Skeletal muscle satellite cell (primary cell): ENCODE data around the gene PUDP.
"Not testable (repeated sequence)": the region's sequence is repeated elsewhere in the genome, so short reads cannot be mapped to it uniquely, and the experiment has no call there.

ENCODE experiments used
- H3K27me3 ChIP-seq: 2 replicates; pipeline ENCODE4 v1.7.0; 2013; ENCODE audit warnings: low read length; ENCODE audit not compliant: control insufficient read depth, insufficient read depth
- H3K36me3 ChIP-seq: 2 replicates; pipeline ENCODE4 v1.7.0; 2013; ENCODE audit warnings: mild to moderate bottlenecking, control low read depth, low read length; ENCODE audit not compliant: insufficient read depth
- H3K4me1 ChIP-seq: 2 replicates; pipeline ENCODE4 v1.7.0; 2013; ENCODE audit warnings: low read length; ENCODE audit not compliant: control insufficient read depth, insufficient read depth
- H3K4me2 ChIP-seq: 2 replicates; pipeline ENCODE4 v1.7.0; 2013; ENCODE audit warnings: mild to moderate bottlenecking, low read length
- H3K4me3 ChIP-seq: 2 replicates; pipeline ENCODE4 v1.7.0; 2013; ENCODE audit warnings: low read length
- H3K9ac ChIP-seq: 2 replicates; pipeline ENCODE4 v1.7.0; 2013; ENCODE audit warnings: mild to moderate bottlenecking, low read depth, low read length, moderate library complexity
- H3K9me3 ChIP-seq: replicated peaks from 2 replicates; pipeline ENCODE4 v1.7.0; 2013; ENCODE audit warnings: mild to moderate bottlenecking, control low read depth, low read length

The PUDP gene

DNA sequence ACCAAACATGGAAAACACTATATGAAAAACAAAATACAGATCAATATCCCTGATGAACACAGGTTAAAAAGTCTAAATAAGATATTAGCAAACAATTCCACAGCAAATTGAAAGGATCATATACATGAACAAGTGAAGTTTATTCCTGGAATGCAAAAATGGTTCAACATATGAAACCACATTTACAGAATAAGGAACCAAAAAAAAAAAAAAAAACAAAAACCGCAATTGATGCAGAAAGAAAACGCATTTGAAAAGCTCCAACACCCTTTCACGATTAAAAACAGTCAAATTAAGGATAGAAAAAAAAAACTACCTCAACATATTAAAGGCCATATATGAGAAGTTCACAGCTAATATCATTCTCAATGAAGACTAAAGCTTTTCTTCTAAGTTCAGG is 45.8 kb downstream of the PUDP start:
- no peaks in the 10 kb centered on the region for H3K9me3 ChIP-seq
- H3K4me3 ChIP-seq = no peak overlapping the region
- no peak overlapping the region for H3K9ac ChIP-seq
- H3K27me3 ChIP-seq = no peaks in the 10 kb centered on the region
- H3K36me3 ChIP-seq = peaks cover 12% of the 10 kb centered on the region
- H3K4me2 ChIP-seq = no peak overlapping the region
- no peaks in the 10 kb centered on the region for H3K4me1 ChIP-seq

DNA sequence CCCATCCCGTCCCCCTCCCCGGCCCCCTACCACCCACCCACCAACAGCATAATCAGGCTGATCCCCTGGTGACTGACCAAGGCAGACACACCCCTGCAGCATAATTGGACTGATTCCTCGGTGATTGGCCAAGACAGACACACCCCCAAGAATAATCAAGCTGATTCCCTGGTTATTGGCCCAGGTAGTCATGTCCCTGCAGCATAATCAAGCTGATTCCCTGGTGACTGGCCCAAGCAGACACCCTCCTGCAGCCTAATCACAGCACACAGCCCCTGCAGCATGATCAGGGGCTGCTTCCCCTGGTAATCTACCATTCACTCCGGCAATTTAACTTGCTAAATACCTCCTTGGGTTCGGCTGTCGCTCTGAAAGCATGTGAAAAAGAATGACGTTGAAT is 47.9 kb downstream of the PUDP start:
- H3K4me2 ChIP-seq = no peak overlapping the region
- no peak overlapping the region for H3K9ac ChIP-seq
- H3K36me3 ChIP-seq = peaks cover 12% of the 10 kb centered on the region

DNA sequence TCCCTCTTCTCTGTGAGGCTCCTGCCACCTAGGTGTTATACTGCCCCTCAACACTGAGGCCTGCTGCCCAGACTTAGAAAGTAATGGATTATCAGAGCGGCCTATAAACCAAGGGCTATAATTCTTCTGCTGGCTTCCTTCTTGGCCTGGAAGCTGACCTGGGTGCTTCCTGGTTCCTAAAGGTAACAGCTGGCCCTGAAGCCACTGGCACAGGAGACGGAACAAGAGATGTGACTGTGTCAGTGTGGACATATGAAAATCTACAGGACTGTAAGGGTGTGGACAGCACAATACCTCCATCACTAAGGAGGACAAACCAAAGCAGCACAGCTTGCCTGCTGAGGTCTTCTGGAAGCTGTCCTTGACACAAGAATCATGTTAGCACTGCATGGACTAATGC is 52.3 kb downstream of the PUDP start:
- H3K27me3 ChIP-seq, H3K4me1 ChIP-seq, H3K36me3 ChIP-seq, H3K9ac ChIP-seq, H3K9me3 ChIP-seq, H3K4me2 ChIP-seq, H3K4me3 ChIP-seq: not testable (repeated sequence)

More for the DNA sequence above, 47.9 kb downstream of the PUDP start:
- no peaks in the 10 kb centered on the region for H3K27me3 ChIP-seq
- H3K4me1 ChIP-seq = no peaks in the 10 kb centered on the region
- no peaks in the 10 kb centered on the region for H3K9me3 ChIP-seq
- no peak overlapping the region for H3K4me3 ChIP-seq

DNA sequence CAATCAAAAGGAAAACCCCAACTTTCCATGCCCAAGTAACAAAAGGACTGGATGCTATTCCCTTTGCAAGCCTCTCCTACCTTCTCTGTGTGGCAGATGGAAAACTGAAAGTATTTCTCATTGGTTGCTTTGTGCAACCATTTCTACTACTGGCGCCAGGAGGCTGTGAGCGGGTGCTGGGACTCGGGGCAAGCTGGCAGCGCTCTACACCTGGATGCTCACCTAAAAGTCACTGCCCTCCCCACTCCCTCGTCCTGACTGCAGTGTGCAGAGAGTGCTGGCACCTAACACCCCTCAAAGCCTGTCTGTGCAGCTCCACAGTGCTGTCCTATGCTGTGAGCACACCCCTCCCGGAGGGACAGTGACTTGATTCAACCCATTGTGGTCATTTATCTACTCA is 54.6 kb downstream of the PUDP start:
- peaks cover 8% of the 10 kb centered on the region for H3K36me3 ChIP-seq
- no peak overlapping the region for H3K4me2 ChIP-seq
- no peak overlapping the region for H3K4me3 ChIP-seq
- H3K27me3 ChIP-seq = no peaks in the 10 kb centered on the region
- no peaks in the 10 kb centered on the region for H3K9me3 ChIP-seq
- no peak overlapping the region for H3K9ac ChIP-seq
- no peaks in the 10 kb centered on the region for H3K4me1 ChIP-seq

DNA sequence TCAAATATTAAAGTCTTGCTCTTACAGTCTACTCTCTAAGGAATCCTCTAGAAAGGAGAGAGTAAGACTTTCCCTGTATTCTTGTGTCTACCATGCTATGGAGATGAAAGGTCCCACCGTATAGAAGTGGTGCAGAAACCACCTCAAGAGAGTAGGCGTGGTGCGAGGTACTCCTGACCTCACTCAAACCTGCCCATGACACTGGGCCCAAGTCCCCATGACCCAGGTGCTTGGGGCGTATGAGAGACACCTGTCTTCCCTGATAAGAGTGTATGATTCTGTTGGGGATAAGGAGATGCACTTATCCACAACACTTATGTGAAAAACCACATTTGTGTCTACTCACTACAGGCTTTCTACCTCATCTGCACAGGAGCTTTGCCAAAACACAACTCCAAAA is 55.4 kb downstream of the PUDP start:
- H3K36me3 ChIP-seq = peaks cover under 1% of the 10 kb centered on the region

DNA sequence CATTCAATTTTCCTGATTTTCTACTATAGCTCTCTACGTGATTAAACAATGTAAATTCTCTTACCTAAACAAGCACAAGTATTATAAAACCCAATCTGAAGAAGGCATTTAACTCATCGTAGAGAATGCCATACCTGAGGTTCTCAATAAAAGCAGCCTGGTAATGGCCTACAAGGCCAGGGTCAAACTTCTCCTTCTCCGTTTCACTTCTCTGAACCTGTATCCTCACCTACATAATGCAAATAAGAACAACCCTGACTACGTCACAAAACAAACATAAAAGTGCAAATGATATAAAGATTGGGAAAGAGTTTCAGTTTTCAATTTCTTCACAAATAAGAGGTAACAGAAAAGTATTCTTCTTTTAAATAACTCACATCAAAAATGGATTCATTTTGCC is 56.0 kb downstream of the PUDP start:
- Histone ChIP-seq H3K4me1 (no peaks in the 10 kb centered on the region), H3K4me3 (no peak overlapping the region), H3K36me3 (no peaks in the 10 kb centered on the region), H3K4me2 (no peak overlapping the region), H3K27me3 (no peaks in the 10 kb centered on the region), H3K9ac (no peak overlapping the region), H3K9me3 (no peaks in the 10 kb centered on the region)

More for the DNA sequence above, 55.4 kb downstream of the PUDP start:
- Histone ChIP-seq H3K9me3 (no peaks in the 10 kb centered on the region), H3K9ac (no peak overlapping the region), H3K4me1 (no peaks in the 10 kb centered on the region), H3K4me3 (no peak overlapping the region), H3K27me3 (no peaks in the 10 kb centered on the region), H3K4me2 (no peak overlapping the region)

DNA sequence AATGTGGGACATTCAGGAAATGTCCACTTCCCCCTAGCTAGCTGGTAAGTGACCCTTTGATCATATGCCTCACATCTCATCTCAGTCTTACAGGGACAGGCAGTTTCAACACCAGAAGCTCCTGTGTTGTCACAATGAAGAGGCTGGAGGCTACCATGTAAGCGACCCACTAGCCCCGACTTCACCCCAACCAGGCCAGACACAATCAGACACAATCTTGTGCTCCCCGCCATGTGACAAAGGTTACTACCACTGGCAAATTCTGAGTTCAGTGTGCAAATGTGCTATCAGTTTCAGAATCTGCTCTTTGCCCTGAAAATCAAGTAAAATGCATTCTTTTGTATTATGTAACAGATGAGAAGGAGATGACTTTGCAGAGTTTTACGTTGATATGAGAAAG is 57.3 kb downstream of the PUDP start:
- Histone ChIP-seq H3K36me3 (no peaks in the 10 kb centered on the region), H3K4me1 (peaks cover 2% of the 10 kb centered on the region), H3K4me3 (no peak overlapping the region), H3K27me3 (no peaks in the 10 kb centered on the region), H3K9me3 (no peaks in the 10 kb centered on the region), H3K4me2 (no peak overlapping the region), H3K9ac (no peak overlapping the region)

DNA sequence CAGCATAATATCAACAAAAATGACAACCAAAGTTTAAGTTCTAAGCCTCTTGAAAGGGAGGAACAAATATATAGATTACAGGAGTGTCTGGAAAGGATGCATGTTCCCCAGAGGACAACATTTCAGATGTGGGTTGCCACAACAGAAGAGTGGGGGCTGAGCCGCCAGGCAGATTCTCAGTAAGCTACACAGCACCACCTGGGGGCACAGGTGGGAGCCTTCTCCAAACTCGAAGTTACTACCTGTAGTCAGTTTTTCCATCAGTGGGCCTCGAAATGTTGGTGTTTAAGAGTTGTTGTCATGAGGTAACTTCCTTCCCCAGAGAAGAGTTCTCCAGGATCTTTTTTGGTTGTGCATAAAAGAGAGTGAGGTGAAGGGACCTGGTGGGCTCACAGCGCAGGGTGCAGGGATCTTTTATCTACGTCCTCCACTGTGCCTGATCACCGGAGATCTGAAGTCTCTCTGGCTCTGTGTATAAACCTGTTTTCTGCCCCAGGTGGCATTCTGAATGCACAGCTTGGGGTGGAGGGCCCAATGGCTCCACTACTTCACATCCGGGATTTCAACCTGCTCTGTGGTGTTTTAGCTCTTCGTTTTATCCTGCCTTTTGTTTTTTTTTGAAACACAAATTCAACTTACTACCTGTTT is 58.9 kb downstream of the PUDP start:
- no peaks in the 10 kb centered on the region for H3K36me3 ChIP-seq

DNA sequence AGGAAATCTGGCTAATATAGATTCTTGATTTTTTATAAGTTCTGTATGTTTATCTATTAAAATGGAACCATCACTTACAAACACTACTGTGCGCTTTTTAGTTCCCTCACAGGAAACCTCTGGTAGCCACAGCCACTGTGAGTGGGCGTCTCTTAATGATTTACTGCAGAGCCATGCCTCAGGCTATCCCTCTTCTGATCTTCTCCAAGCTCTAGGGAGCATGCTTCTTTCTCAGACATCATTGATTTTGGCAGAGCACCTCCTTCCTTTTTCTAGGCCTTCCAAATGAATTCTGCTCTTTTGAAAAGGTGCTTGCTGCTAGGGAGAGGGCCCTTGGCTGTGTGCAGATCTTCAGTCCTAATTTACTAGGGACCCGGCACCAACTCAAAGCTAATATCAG is 61.6 kb downstream of the PUDP start:
- peaks cover 6% of the 10 kb centered on the region for H3K36me3 ChIP-seq
- peaks cover 21% of the 10 kb centered on the region for H3K4me1 ChIP-seq
- no peak overlapping the region for H3K4me2 ChIP-seq
- no peak overlapping the region for H3K9ac ChIP-seq
- no peaks in the 10 kb centered on the region for H3K27me3 ChIP-seq
- H3K9me3 ChIP-seq = no peaks in the 10 kb centered on the region
- H3K4me3 ChIP-seq = no peak overlapping the region

More for the DNA sequence above, 58.9 kb downstream of the PUDP start:
- Histone ChIP-seq H3K4me1 (peaks cover 8% of the 10 kb centered on the region), H3K4me2 (no peak overlapping the region), H3K4me3 (no peak overlapping the region), H3K27me3 (no peaks in the 10 kb centered on the region), H3K9ac (no peak overlapping the region), H3K9me3 (no peaks in the 10 kb centered on the region)

DNA sequence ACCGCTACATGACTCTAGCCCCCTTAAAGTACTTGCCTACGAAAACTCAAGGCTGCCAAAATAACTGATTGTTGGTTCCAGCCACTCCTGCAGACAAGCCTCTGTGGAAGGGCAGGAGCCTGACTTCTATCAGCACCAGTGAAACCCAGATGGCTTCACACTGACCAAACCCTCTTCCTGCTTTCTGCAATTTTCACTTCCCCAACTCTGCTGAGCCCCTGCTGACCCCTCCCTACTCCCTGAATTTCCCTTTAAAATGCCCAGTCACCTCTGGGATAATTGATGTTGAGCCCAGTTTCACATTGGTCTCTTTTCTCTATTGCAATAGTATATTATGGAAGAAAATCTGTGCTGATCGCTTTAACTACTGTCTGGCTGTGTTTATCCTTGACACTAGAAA is 62.1 kb downstream of the PUDP start:
- H3K9me3 ChIP-seq = no peaks in the 10 kb centered on the region
- H3K27me3 ChIP-seq = no peaks in the 10 kb centered on the region
- H3K4me2 ChIP-seq = no peak overlapping the region
- H3K9ac ChIP-seq = no peak overlapping the region
- no peak overlapping the region for H3K4me3 ChIP-seq
- peaks cover 6% of the 10 kb centered on the region for H3K36me3 ChIP-seq
- peaks cover 21% of the 10 kb centered on the region for H3K4me1 ChIP-seq

DNA sequence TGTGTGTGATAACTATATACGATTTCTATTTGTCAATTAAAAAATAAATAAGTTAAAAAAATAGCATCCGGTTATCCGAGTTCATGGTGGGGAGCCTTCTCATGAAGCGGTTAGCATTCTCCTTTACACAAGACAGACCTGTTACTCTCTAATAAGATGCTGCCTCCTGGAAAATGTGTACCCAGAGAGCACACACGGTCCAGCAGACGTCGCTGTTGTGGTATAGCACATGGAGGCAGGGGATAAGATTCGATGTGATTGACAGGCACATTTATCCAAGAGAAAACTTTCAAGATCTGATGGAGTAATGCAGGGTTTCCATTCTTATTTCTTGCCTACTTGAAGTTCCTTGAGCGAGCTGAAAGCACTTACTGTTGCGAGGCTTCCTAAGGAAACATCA is 63.1 kb downstream of the PUDP start:
- peaks cover 6% of the 10 kb centered on the region for H3K36me3 ChIP-seq
- H3K9ac ChIP-seq = no peak overlapping the region
- no peaks in the 10 kb centered on the region for H3K9me3 ChIP-seq
- no peak overlapping the region for H3K4me3 ChIP-seq
- no peaks in the 10 kb centered on the region for H3K27me3 ChIP-seq
- no peak overlapping the region for H3K4me2 ChIP-seq
- H3K4me1 ChIP-seq = peaks cover 21% of the 10 kb centered on the region
